PC-3 (cell line): ENCODE measurements around the gene PLA2G4B. TPM values are rescaled to one million over a fixed set of nuclear protein-coding genes. Genes with fewer than 3 reads are reported as not detected.

ENCODE experiments used
- ATAC-seq: fragments of 200-7000 bp; cut with Tn5 transposase; 2 replicates; pipeline ENCODE4 v1.9.1; 2020; ENCODE audit warnings: mild to moderate bottlenecking, moderate library complexity
- BruUV-seq: library from RNA; stranded (reverse); fragments of 400-500 nt; replicated peaks from 2 replicates; lab custom pipeline; 2021; lab: Mats Ljungman, UMichigan
- CTCF ChIA-PET: fragments of 300-600 bp; sonication (Branson Sonifier 250); formaldehyde crosslinking; loops from one replicate; lab custom pipeline; 2022; ENCODE audit warnings: antibody characterized with exemption; lab: Charles Lee
- POLR2A ChIA-PET: fragments of 300-600 bp; sonication (Branson Sonifier 250); formaldehyde crosslinking; loops from one replicate; lab custom pipeline; 2022; ENCODE audit warnings: antibody characterized with exemption; ENCODE audit not compliant: unreplicated experiment; lab: Charles Lee
- DNase-seq: peaks from one replicate; pipeline ENCODE4 v3.0.0-alpha.2; 2015
- H2AFZ ChIP-seq: fragments of 300-600 bp; sonication (generic); 2 replicates; pipeline ENCODE4 v1.6.0; 2016; ENCODE audit warnings: antibody characterized with exemption, low read length
- H3F3A ChIP-seq: fragments of 300-600 bp; sonication (generic); one replicate; pipeline ENCODE4 v1.6.0; 2017; ENCODE audit warnings: antibody characterized with exemption, low read length, control low read depth, mild to moderate bottlenecking; ENCODE audit not compliant: unreplicated experiment
- H3K27ac ChIP-seq: fragments of 300-600 bp; sonication (generic); 2 replicates; pipeline ENCODE4 v1.5.1; 2016; ENCODE audit warnings: mild to moderate bottlenecking, low read length
- H3K27me3 ChIP-seq: fragments of 300-600 bp; sonication (generic); 2 replicates; pipeline ENCODE4 v1.6.1; 2016; ENCODE audit warnings: low read length, mixed read lengths
- H3K36me3 ChIP-seq: fragments of 300-600 bp; sonication (generic); 2 replicates; pipeline ENCODE4 v1.6.1; 2016; ENCODE audit warnings: low read depth, mixed run types, low read length, mixed read lengths
- H3K4me1 ChIP-seq: fragments of 300-600 bp; sonication (generic); 2 replicates; pipeline ENCODE4 v1.5.1; 2016; ENCODE audit warnings: low read length; ENCODE audit not compliant: insufficient read depth
- H3K4me2 ChIP-seq: fragments of 300-600 bp; sonication (generic); 2 replicates; pipeline ENCODE4 v1.6.0; 2016; ENCODE audit warnings: low read length
- H3K4me3 ChIP-seq: fragments of 300-600 bp; sonication (generic); 2 replicates; pipeline ENCODE4 v1.5.1; 2016; ENCODE audit warnings: mild to moderate bottlenecking, low read length, mixed read lengths
- H3K79me2 ChIP-seq: fragments of 300-600 bp; sonication (generic); 2 replicates; pipeline ENCODE4 v1.6.1; 2017; ENCODE audit warnings: low read length, mixed read lengths
- H3K9ac ChIP-seq: fragments of 300-600 bp; sonication (generic); 2 replicates; pipeline ENCODE4 v1.6.0; 2016; ENCODE audit warnings: mild to moderate bottlenecking, low read length
- H3K9me2 ChIP-seq: fragments of 300-600 bp; sonication (generic); replicated peaks from 2 replicates; pipeline ENCODE4 v1.6.1; 2016; ENCODE audit warnings: mixed run types, low read length, mixed read lengths
- H3K9me3 ChIP-seq: fragments of 300-600 bp; sonication (generic); 2 replicates; pipeline ENCODE4 v1.6.1; 2016; ENCODE audit warnings: low read length, mixed read lengths
- H4K20me1 ChIP-seq: fragments of 300-600 bp; sonication (generic); 2 replicates; pipeline ENCODE4 v1.6.1; 2016; ENCODE audit warnings: low read length, mixed read lengths
- EZH2 ChIP-seq: fragments of 300-600 bp; sonication (generic); IDR thresholded peaks from one replicate; pipeline ENCODE4 v1.6.1; 2017; ENCODE audit warnings: antibody characterized with exemption, mild to moderate bottlenecking, low read length; ENCODE audit not compliant: unreplicated experiment
- EZH2phosphoT487 ChIP-seq: fragments of 300-600 bp; sonication (generic); IDR thresholded peaks from 2 replicates; pipeline ENCODE4 v1.6.1; 2018; ENCODE audit warnings: mild to moderate bottlenecking, antibody characterized with exemption, low read length, borderline replicate concordance
- intact Hi-C: fragments of 100-400 bp; cut with micrococcal nuclease; formaldehyde crosslinking; loops from 2 replicates; pipeline ENCODE4 v1.9.0; 2023
- total RNA-seq: library from RNA; depleted of rRNA; stranded (reverse); fragments of >200 nt; gene quantifications from 2 replicates; pipeline ENCODE4 v1.2.3, GENCODE V29; 2014
- TF ChIP-seq, protein P1 (sequence below): fragments of 300-600 bp; sonication (generic); conservative IDR thresholded peaks from 2 replicates; pipeline ENCODE4 v1.5.1; 2017; ENCODE audit warnings: antibody characterized with exemption, low read depth, mild to moderate bottlenecking, low read length

Gene PLA2G4B
- total RNA-seq, 1 experiment from 2014 or later = 12.2 TPM

DNA sequence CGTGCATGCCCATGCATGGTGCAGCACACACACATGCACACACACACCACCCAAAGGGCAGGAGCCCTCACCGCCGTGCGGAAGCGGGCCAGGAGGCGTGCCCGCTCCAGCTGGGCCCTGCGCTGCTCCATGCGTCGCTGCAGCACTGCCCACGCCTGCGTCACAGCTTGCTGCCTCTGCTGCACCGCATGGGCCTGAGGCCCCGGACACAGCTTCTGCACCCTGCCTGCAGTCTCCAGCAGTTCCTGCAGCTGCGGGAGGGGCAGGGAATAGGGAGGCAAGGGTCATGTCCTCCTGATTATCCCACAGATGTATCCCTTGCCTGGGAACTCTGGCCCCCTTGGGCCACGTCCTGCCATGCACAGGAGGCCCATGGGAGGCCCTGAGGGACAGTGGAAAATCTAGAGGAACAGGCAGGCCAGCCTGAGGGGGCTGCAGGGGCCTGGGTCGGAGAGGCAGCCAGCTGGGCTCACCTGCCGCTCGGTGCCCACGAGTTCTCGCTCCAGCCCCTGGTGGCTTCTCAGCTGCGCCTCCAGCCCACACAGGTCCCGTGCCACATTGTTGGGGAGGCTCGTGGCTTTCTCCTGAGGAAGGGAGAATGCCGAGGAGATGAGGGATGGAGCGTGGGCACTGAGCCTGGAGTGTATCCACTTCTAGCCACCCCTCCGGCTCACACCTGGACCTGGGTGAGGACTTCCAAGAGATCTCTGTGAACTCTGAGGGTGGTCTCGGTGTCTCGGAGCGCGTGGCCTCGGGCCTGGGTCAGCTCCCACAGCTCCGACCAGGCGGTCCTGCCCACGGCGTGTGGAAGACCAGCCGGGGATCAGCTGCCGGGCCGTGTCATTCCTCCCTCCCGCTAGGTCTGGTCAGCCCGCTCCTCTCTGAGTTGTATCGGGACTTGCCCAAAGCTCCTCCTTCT is 31.4 kb downstream of the PLA2G4B start:
- peak overlapping the region; percentile 58 for H3K4me2 ChIP-seq
- BruUV-seq = TSS peak; percentile 58
- no peaks in the 10 kb centered on the region for H4K20me1 ChIP-seq
- H3F3A ChIP-seq = no peaks in the 10 kb centered on the region
- intact Hi-C loops = no loop called here
- H3K36me3 ChIP-seq = no peaks in the 10 kb centered on the region
- CTCF ChIA-PET = interaction anchor here (0.9 to 1.1 kb wide), 5 partner anchors 35 to 268 kb away, joined by 3 to 5 read pairs (median 3); partner anchors contain the start of genes EHD4 and MAPKBP1
- peak overlapping the region; percentile 62 for H3K9ac ChIP-seq
- POLR2A ChIA-PET = interaction anchor here (0.6 kb wide), 1 partner anchor 459 kb away, joined by 3 read pairs; no protein-coding TSS in a partner anchor
- peak overlapping the region; percentile 51 for H2AFZ ChIP-seq
- no peak for TF ChIP-seq EZH2
- TF ChIP-seq, protein P1, sequence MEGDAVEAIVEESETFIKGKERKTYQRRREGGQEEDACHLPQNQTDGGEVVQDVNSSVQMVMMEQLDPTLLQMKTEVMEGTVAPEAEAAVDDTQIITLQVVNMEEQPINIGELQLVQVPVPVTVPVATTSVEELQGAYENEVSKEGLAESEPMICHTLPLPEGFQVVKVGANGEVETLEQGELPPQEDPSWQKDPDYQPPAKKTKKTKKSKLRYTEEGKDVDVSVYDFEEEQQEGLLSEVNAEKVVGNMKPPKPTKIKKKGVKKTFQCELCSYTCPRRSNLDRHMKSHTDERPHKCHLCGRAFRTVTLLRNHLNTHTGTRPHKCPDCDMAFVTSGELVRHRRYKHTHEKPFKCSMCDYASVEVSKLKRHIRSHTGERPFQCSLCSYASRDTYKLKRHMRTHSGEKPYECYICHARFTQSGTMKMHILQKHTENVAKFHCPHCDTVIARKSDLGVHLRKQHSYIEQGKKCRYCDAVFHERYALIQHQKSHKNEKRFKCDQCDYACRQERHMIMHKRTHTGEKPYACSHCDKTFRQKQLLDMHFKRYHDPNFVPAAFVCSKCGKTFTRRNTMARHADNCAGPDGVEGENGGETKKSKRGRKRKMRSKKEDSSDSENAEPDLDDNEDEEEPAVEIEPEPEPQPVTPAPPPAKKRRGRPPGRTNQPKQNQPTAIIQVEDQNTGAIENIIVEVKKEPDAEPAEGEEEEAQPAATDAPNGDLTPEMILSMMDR = no peak
- no peak for TF ChIP-seq EZH2phosphoT487
- DNase-seq (no peak), ATAC-seq (no peak)
- H3K27ac ChIP-seq = peak overlapping the region; percentile 93
- H3K79me2 ChIP-seq = no peaks in the 10 kb centered on the region
- no peaks in the 10 kb centered on the region for H3K9me3 ChIP-seq
- no peaks in the 10 kb centered on the region for H3K9me2 ChIP-seq
- H3K27me3 ChIP-seq = no peaks in the 10 kb centered on the region
- no peak overlapping the region for H3K4me3 ChIP-seq
- H3K4me1 ChIP-seq = peaks cover 41% of the 10 kb centered on the region

- H3K27ac ChIP-seq = peak overlapping the region; percentile 93
- peaks cover 34% of the 10 kb centered on the region for H3K4me1 ChIP-seq
- intact Hi-C loops = no loop called here
- no peaks in the 10 kb centered on the region for H3F3A ChIP-seq
- no peaks in the 10 kb centered on the region for H3K79me2 ChIP-seq
- DNase-seq = peak; percentile 98
- H2AFZ ChIP-seq = peak overlapping the region; percentile 51
- peak overlapping the region; percentile 68 for H3K9ac ChIP-seq
- H3K4me2 ChIP-seq = peak overlapping the region; percentile 58
- ATAC-seq = peak; percentile 96
- no peaks in the 10 kb centered on the region for H3K9me3 ChIP-seq
- H3K27me3 ChIP-seq = no peaks in the 10 kb centered on the region
- no peaks in the 10 kb centered on the region for H3K36me3 ChIP-seq
- H3K4me3 ChIP-seq = no peak overlapping the region
- no peak for TF ChIP-seq EZH2phosphoT487
- TF ChIP-seq, protein P1 = no peak
- TF ChIP-seq EZH2 = no peak
- CTCF ChIA-PET = interaction anchor here (0.9 to 1.1 kb wide), 5 partner anchors 34 to 267 kb away, joined by 3 to 5 read pairs (median 3); partner anchors contain the start of genes EHD4 and MAPKBP1
- no TSS peak for BruUV-seq
- POLR2A ChIA-PET = interaction anchor here (0.5 to 0.6 kb wide), 3 partner anchors 16 to 460 kb away, joined by 3 read pairs; no protein-coding TSS in a partner anchor
- H4K20me1 ChIP-seq = no peaks in the 10 kb centered on the region
- no peaks in the 10 kb centered on the region for H3K9me2 ChIP-seq
Measured at GRCh38 chr15:41870689-41871081, 32.0 kb downstream of the PLA2G4B start.
